Measurements from ENCODE around the gene SLX4IP. TPM values are rescaled to one million over a fixed set of nuclear protein-coding genes. Genes with fewer than 3 reads are reported as not detected.

SLX4IP gene
- total RNA-seq, 1 experiment from 2014 or later: 6.4 TPM

DNA sequence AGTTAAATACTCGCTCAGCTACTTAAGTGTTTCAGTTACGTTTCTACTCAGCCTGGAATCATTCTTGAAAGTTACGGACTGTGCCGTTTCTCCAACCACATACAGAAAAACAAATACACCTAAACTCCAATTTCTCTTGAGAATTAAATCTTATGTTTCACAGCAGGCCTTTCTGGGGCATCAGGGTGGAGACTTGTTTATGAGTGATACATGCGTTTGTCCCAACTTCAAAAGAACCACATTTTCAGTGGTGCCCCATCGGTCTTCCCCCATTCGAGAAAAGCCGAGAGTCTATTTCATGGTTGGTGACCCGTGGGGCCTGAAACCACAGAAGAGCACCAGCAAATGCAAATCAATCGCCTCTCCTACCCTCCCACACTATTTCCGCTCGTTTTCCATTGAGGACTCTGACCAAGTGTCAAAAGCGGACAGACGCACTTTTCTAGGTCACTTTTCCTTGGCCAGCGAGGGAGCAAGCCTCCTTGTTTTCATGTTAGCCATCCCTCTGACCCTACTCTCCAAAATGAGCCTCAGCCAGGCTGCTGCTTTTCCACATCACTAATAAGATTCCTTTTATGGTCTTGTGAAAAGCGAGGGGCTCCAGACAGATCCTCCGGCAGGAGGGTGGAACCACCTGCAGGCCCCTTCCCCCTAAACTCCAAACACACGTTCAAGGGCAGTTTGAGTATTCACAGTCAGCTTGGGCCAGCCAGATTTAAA is 235.6 kb downstream of the SLX4IP start:
- POLR2A ChIA-PET (ENCODE audit: unreplicated experiment): interaction anchor here (0.6 to 1.0 kb wide), 4 partner anchors 72 to 508 kb away, joined by 3 to 6 read pairs (median 5); no protein-coding TSS in a partner anchor

DNA sequence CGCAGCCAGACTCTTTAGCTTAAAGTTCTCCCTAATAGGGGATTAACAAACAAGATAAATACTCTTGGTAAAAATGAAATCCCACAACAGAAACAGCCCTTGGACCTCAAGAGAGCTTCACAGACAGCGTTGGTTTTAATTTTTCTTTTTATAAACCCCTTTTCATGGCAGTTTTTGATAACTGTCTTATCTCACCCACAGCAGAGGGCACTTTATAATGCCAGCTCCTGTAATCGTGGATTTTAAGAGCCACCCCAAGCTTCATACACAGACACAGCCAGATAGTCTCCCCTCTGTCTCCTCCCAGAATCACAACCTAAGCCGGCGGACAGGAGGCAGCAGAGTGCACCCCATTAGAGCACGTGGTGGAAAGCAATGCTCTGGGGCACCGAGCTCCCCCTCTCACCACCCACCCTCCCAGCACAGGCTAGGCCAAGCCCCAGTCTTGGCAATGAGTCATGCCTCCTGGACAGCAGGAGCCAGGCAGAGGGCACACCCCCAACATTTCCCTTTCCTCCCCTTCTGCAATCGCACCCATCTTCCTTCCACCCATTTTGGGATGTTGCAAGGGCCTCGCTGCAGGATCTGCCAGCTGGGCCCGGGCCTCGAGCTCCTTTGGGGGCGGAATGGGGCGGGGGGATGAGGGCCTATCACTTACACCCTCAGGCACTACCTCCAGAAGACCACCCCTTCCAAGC is 236.3 kb downstream of the SLX4IP start:
- Histone ChIP-seq H3K4me1 (ENCODE audit: insufficient read depth, low read length) (peaks cover 33% of the 10 kb centered on the region), H3F3A (ENCODE audit: low read length, unreplicated experiment) (no peaks in the 10 kb centered on the region), H3K4me2 (ENCODE audit: low read length) (peak overlapping the region; percentile 89), H3K9ac (ENCODE audit: low read length) (peak overlapping the region; percentile 97), H3K36me3 (ENCODE audit: low read depth, low read length) (peaks cover 58% of the 10 kb centered on the region), H3K27ac (ENCODE audit: low read length) (peak overlapping the region; percentile 95), H3K9me2 (replicated peaks; ENCODE audit: low read length) (no peaks in the 10 kb centered on the region), H4K20me1 (ENCODE audit: low read length) (peaks cover 65% of the 10 kb centered on the region), H3K79me2 (ENCODE audit: low read length) (peaks cover 89% of the 10 kb centered on the region), H3K27me3 (ENCODE audit: low read length) (no peaks in the 10 kb centered on the region), H2AFZ (ENCODE audit: low read length) (no peak overlapping the region), H3K9me3 (ENCODE audit: low read length) (no peaks in the 10 kb centered on the region), H3K4me3 (ENCODE audit: low read length) (peak overlapping the region; percentile 95)
- intact Hi-C loops (cut with micrococcal nuclease): loop anchor here (1.0 to 10.0 kb wide), 7 partner anchors 74 to 783 kb away; partner anchors contain the start of gene MKKS
- ATAC-seq (peak; percentile 45), DNase-seq (peak; percentile 95)
- ChIA-PET CTCF (interaction anchor here (0.5 to 1.2 kb wide), 7 partner anchors 12 to 873 kb away, joined by 3 to 5 read pairs (median 3); no protein-coding TSS in a partner anchor), POLR2A (ENCODE audit: unreplicated experiment) (interaction anchor here (0.5 to 1.0 kb wide), 11 partner anchors 29 to 536 kb away, joined by 3 to 11 read pairs (median 4); partner anchors contain the start of gene MKKS)
- TSS peak; percentile 12 for BruUV-seq (replicated peaks)
- TF ChIP-seq EZH2 (IDR thresholded peaks at IDR 0.05; ENCODE audit: low read length, unreplicated experiment): no peak
- TF ChIP-seq, protein P1, sequence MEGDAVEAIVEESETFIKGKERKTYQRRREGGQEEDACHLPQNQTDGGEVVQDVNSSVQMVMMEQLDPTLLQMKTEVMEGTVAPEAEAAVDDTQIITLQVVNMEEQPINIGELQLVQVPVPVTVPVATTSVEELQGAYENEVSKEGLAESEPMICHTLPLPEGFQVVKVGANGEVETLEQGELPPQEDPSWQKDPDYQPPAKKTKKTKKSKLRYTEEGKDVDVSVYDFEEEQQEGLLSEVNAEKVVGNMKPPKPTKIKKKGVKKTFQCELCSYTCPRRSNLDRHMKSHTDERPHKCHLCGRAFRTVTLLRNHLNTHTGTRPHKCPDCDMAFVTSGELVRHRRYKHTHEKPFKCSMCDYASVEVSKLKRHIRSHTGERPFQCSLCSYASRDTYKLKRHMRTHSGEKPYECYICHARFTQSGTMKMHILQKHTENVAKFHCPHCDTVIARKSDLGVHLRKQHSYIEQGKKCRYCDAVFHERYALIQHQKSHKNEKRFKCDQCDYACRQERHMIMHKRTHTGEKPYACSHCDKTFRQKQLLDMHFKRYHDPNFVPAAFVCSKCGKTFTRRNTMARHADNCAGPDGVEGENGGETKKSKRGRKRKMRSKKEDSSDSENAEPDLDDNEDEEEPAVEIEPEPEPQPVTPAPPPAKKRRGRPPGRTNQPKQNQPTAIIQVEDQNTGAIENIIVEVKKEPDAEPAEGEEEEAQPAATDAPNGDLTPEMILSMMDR (conservative IDR thresholded peaks at IDR 0.05; ENCODE audit: low read depth, low read length): peak; percentile 51

More for the DNA sequence above, 235.6 kb downstream of the SLX4IP start:
- H3K27ac ChIP-seq (ENCODE audit: low read length): peak overlapping the region; percentile 95
- H3F3A ChIP-seq (ENCODE audit: low read length, unreplicated experiment): no peaks in the 10 kb centered on the region
- TF ChIP-seq EZH2phosphoT487 (IDR thresholded peaks at IDR 0.05; ENCODE audit: borderline replicate concordance, low read length) (no peak), EZH2 (IDR thresholded peaks at IDR 0.05; ENCODE audit: low read length, unreplicated experiment) (no peak)
- TF ChIP-seq, protein P1 (conservative IDR thresholded peaks at IDR 0.05; ENCODE audit: low read depth, low read length): no peak
- no peaks in the 10 kb centered on the region for H3K9me2 ChIP-seq (replicated peaks; ENCODE audit: low read length)
- BruUV-seq (replicated peaks): no TSS peak
- H3K9ac ChIP-seq (ENCODE audit: low read length): peak overlapping the region; percentile 97
- H4K20me1 ChIP-seq (ENCODE audit: low read length): peaks cover 72% of the 10 kb centered on the region
- CTCF ChIA-PET: interaction anchor here (0.6 to 1.2 kb wide), 6 partner anchors 11 to 874 kb away, joined by 3 to 5 read pairs (median 3); no protein-coding TSS in a partner anchor
- H3K4me3 ChIP-seq (ENCODE audit: low read length): peak overlapping the region; percentile 95
- peaks cover 65% of the 10 kb centered on the region for H3K36me3 ChIP-seq (ENCODE audit: low read depth, low read length)
- H3K9me3 ChIP-seq (ENCODE audit: low read length): no peaks in the 10 kb centered on the region
- H2AFZ ChIP-seq (ENCODE audit: low read length): no peak overlapping the region
- H3K4me2 ChIP-seq (ENCODE audit: low read length): peak overlapping the region; percentile 89
- peaks cover 90% of the 10 kb centered on the region for H3K79me2 ChIP-seq (ENCODE audit: low read length)
- no peak for ATAC-seq
- intact Hi-C loops (cut with micrococcal nuclease): loop anchor here (1.0 to 10.0 kb wide), 7 partner anchors 73 to 784 kb away; partner anchors contain the start of gene MKKS
- no peak for DNase-seq
- peaks cover 30% of the 10 kb centered on the region for H3K4me1 ChIP-seq (ENCODE audit: insufficient read depth, low read length)
- no peaks in the 10 kb centered on the region for H3K27me3 ChIP-seq (ENCODE audit: low read length)

All from PC-3 (cell line).